Left renal cortex interstitium (tissue), 4 donors: ENCODE data around the gene PHC2. TPM values are rescaled to one million over a fixed set of nuclear protein-coding genes. Genes with fewer than 3 reads are reported as not detected.

ENCODE experiments used
- DNase-seq, 4 donors: peaks; one replicate each; pipeline ENCODE4 v3.0.0-alpha.2; 2013; ENCODE audit warnings: low read depth in 4 of 4, low spot score in 2 of 4, missing footprints in 1 of 4
- polyA plus RNA-seq, 4 donors: library from polyadenylated mRNA; unstranded; fragments of 120-200 nt; gene quantifications; one replicate each; pipeline ENCODE4 v1.2.1, GENCODE V29; 2013; ENCODE audit not compliant: insufficient read length in 4 of 4

The PHC2 gene
- polyA plus RNA-seq, 4 donors = 93.9 to 130 (median 117) TPM

DNA sequence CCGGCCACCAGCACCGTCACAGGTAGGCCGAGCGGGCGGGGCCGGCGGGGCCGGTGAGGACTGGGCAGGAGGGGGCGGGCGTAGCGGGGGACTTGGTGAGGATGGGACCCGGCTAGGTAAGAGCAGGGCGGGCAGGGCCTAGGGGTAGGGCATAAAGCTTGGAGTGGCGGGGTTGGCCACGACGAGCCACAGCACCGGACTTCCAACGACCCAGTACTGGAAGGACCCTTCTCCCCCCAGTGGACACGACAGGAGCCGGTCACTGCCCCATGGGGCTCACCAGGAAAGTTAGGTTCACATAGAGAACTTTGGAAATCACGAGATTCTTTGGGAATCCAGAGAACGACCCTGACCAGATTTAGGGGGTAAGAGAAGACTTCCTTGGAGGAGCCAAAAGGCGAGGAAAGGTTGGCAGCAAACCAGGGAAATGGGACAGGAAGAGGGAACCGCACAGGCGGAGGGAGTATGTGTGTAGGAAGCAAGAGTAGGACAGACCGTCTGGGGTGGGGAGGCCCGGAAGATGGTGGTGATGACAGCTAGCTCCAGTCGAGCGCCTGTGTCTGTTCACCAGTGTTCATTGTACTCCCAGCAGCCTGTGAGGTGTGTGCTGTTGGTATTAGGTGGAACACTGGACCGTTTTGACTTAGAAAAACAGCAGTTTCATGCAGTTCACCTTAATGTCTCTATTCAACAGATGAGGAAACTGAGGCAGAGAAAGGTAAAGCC, 154.2 kb downstream of the PHC2 start:
- no peak for DNase-seq

DNA sequence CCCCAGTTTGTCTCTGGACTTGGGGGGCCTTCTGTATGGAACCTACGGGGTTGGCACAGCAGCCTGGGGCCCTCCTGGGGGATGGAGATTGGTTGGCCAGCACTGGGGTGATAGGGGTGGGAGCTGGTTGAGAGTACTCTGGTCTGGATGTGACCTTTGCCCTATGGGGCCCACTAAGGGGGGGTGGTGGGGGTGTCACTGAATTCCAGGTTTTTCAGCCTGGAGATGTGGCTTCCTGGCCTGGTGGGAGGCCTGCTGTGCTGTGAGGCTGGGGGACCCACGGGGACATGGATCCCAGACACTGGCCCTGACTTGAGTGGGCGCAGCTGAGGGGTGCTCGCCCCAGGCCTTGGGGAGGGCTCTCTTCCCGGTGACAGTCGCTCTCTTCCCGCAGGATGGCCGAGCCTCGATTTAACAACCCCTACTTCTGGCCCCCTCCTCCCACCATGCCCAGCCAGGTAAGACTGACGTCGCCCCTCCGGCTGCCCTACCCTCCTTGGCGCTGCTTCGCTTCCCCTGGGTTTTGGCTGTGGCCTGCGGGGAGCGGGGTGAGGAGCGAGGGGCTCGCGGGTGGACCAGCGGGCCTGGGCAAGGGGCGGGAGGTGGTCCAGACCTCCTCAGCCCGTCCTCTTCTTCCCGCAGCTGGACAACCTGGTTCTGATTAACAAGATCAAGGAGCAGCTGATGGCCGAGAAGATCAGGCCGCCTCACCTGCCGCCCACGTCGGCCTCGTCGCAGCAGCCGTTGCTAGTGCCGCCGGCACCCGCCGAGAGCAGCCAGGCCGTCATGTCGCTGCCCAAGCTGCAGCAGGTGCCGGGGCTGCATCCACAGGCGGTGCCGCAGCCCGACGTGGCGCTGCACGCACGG, 155.0 kb downstream of the PHC2 start:
- DNase-seq = no peak

- DNase-seq = no peak
Measured at GRCh38 chr1:33275195-33275594, 155.7 kb downstream of the PHC2 start.

DNA sequence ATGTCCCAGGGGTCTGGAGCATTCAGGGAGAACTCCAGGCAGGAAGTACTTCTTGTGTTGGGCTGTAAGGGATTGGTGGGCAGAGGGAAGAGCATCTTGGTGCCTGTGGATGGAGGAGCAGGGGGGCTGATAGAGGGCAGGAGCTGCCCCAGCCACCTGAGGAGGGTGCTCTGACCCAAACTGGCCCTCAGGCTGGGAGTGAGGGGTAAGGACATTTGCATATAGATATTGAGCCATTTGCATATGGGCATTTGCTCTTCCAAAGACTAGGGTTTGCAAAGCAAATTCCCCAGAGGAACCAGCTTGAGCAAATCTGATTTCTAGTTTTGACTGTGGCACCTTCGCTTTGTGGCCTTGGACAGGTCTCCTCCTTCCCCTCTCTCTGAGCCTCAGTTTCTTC, 156.4 kb downstream of the PHC2 start:
- DNase-seq = no peak

DNA sequence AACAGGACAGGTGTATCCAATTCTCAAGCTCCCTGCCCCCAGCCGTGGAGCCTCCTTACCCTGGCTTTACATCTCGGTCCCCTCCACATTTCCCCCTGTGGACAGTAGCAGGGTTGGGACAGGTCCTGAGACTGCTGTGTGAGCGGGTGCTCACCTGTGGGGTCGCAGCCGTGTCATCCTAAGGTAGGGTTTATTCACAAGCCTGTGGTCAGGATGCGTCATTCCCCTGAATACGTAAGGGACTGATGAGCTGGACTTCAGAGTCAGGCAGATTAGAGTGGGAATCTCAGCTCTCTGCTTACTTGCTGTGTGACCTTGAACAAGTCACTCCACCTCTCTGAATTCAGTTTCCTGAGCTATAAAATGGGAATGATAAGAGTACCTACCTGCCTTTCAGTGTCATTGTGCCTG, 156.9 kb downstream of the PHC2 start:
- DNase-seq = no peak

Other genes starting within 250 kb of the PHC2 start
- gene TRIM62, start 249.1 kb downstream of the PHC2 start, polyA plus RNA-seq = 10 to 100 TPM in 1 of 4 donors, 1 to 10 TPM in 3; 6.9 to 10.8 (median 8.2) TPM
- 10 to 100 TPM; 55.5 to 80.2 (median 66.3) TPM for gene ZNF362, start 174.6 kb downstream of the PHC2 start, polyA plus RNA-seq
- gene A3GALT2, start 110.0 kb downstream of the PHC2 start, polyA plus RNA-seq = under 1 TPM in 2 of 4 donors, not detected in 2; 0.20 to 0.21 TPM
- gene ZSCAN20, start 41.5 kb upstream of the PHC2 start, polyA plus RNA-seq = 1 to 10 TPM; 5.3 to 6.4 (median 5.8) TPM